K562 (cell line): ENCODE results near the gene AMH. TPM values are rescaled to one million over a fixed set of nuclear protein-coding genes. Genes with fewer than 3 reads are reported as not detected.

Experiments
- ATAC-seq: fragments of 200-7000 bp; cut with Tn5 transposase; 3 replicates; pipeline ENCODE4 v1.9.1; 2020; ENCODE audit warnings: moderate library complexity
- BruUV-seq: library from RNA; stranded (reverse); fragments of 400-500 nt; replicated peaks from 2 replicates; lab custom pipeline; 2021; lab: Mats Ljungman, UMichigan
- CTCF ChIA-PET: fragments of 300-600 bp; formaldehyde crosslinking; extraction: SDS; loops from one replicate; lab custom pipeline; 2021; ENCODE audit warnings: low intra/inter-chr PET ratio; lab: Yijun Ruan, JAX
- POLR2A ChIA-PET: fragments of 300-600, 350-650 bp; sonication (Branson Sonifier 250); formaldehyde crosslinking; extraction: SDS; loops from one replicate; lab custom pipeline; 2021; ENCODE audit warnings: antibody characterized with exemption, inconsistent platforms; lab: Yijun Ruan, JAX
- DNase-seq, 4 experiments: peaks; one replicate each; pipeline versions ENCODE4 v3.0.0 to v3.0.0-alpha.2; 2011 to 2018; ENCODE audit warnings: low spot score in 3 of 4, mixed read lengths in 3 of 4; ENCODE audit errors: extremely low read depth in 1 of 4
- FAIRE-seq: peaks from 2 replicates; lab custom pipeline; 2011; peaks lifted over from hg19 to GRCh38; lab: Jason Lieb, UNC
- H2AFZ ChIP-seq: 2 replicates; pipeline ENCODE4 v1.6.0; 2011; ENCODE audit warnings: low read depth, low read length, control low read depth, inconsistent platforms
- H3K27ac ChIP-seq: fragments of 200-600 bp; 3 replicates; pipeline ENCODE4 v1.8.0; 2011; ENCODE audit warnings: low read depth, mild to moderate bottlenecking, control low read depth, inconsistent platforms, low read length, moderate library complexity, mixed read lengths; ENCODE audit errors: extremely low read depth
- H3K27me3 ChIP-seq, 2 experiments: fragments of 300-600 bp in 1 of 2; 2 replicates in 1 of 2; 3 replicates in 1 of 2; pipeline versions ENCODE4 v1.6.0 to v1.8.0; 2011; ENCODE audit warnings: inconsistent platforms in 2 of 2, low read length in 2 of 2, mild to moderate bottlenecking in 1 of 2, mixed read lengths in 1 of 2, moderate library complexity in 1 of 2; ENCODE audit not compliant: control insufficient read depth in 2 of 2, insufficient read depth in 2 of 2
- H3K36me3 ChIP-seq: fragments of 300-600 bp; 3 replicates; pipeline ENCODE4 v1.8.0; 2011; ENCODE audit warnings: mild to moderate bottlenecking, low read length, inconsistent platforms; ENCODE audit not compliant: control insufficient read depth, insufficient read depth
- H3K4me1 ChIP-seq, 2 experiments: fragments of 200-600 bp in 1 of 2; replicated peaks in 1 of 2; 2 replicates in 1 of 2; 3 replicates in 1 of 2; pipeline versions ENCODE4 v1.5.1 to v1.8.0; 2011; ENCODE audit warnings: inconsistent platforms in 2 of 2, low read length in 2 of 2, mild to moderate bottlenecking in 1 of 2, mixed read lengths in 1 of 2, moderate library complexity in 1 of 2; ENCODE audit not compliant: control insufficient read depth in 2 of 2, insufficient read depth in 2 of 2
- H3K4me2 ChIP-seq: 2 replicates; pipeline ENCODE4 v1.6.1; 2011; ENCODE audit warnings: low read length, control low read depth, inconsistent platforms, mixed read lengths; ENCODE audit not compliant: insufficient read depth
- H3K4me3 ChIP-seq: fragments of 200-600 bp; sonication (generic), shearing (Covaris generic); 2 replicates; pipeline ENCODE4 v1.5.1; 2016; ENCODE audit warnings: control low read depth, inconsistent platforms
- H3K79me2 ChIP-seq: fragments of 200-600 bp; 3 replicates; pipeline ENCODE4 v1.8.0; 2011; ENCODE audit warnings: low read length, inconsistent platforms; ENCODE audit not compliant: control insufficient read depth, insufficient read depth
- H3K9ac ChIP-seq, 2 experiments: 2 replicates each; pipeline versions ENCODE4 v1.6.0 to v1.6.1; 2011; ENCODE audit warnings: low read depth in 2 of 2, low read length in 2 of 2, control low read depth in 1 of 2, inconsistent platforms in 1 of 2, mild to moderate bottlenecking in 1 of 2, mixed read lengths in 1 of 2; ENCODE audit not compliant: insufficient read depth in 1 of 2
- H3K9me1 ChIP-seq: one replicate; pipeline ENCODE4 v1.6.0; 2011; ENCODE audit warnings: inconsistent platforms, mild to moderate bottlenecking, low read length, moderate library complexity; ENCODE audit not compliant: control insufficient read depth, insufficient read depth
- H3K9me3 ChIP-seq: replicated peaks from 2 replicates; pipeline ENCODE4 v1.5.1; 2011; ENCODE audit warnings: low read depth, low read length, inconsistent platforms; ENCODE audit not compliant: control insufficient read depth, insufficient read depth
- H4K20me1 ChIP-seq: replicated peaks from 2 replicates; pipeline ENCODE4 v1.6.1; 2011; ENCODE audit warnings: low read length, inconsistent platforms, mixed read lengths; ENCODE audit not compliant: control insufficient read depth, insufficient read depth
- NFIC ChIP-seq: fragments of 450-650 bp; IDR thresholded peaks from 2 replicates; pipeline ENCODE4 v1.6.1; 2017; ENCODE audit warnings: mild to moderate bottlenecking, inconsistent platforms
- POLR2G ChIP-seq: fragments of 200-400 bp; formaldehyde crosslinking; IDR thresholded peaks from 2 replicates; pipeline ENCODE4 v1.6.1; 2017; ENCODE audit warnings: low read depth, mild to moderate bottlenecking, antibody characterized with exemption, low read length, moderate library complexity
- TOE1 ChIP-seq, 2 experiments: fragments of 450-650 bp in 1 of 2; sonication (generic) in 1 of 2; formaldehyde crosslinking in 1 of 2; IDR thresholded peaks; 2 replicates each; pipeline versions ENCODE4 v1.7.1 to v1.8.0; 2016 to 2022; ENCODE audit warnings: borderline replicate concordance in 2 of 2, mild to moderate bottlenecking in 2 of 2, antibody characterized with exemption in 1 of 2, inconsistent platforms in 1 of 2, low read depth in 1 of 2, missing genetic modification reagents in 1 of 2, moderate library complexity in 1 of 2
- WGBS: fragments of 100-300 bp; shearing (Covaris generic); methylation state at CpG from one replicate; pipeline ENCODE4 v1.1.6; 2016; ENCODE audit warnings: low coverage, mixed read lengths; ENCODE audit not compliant: insufficient coverage; ENCODE audit errors: missing lambda C conversion rate; 5-methylcytosine and 5-hydroxymethylcytosine counted together
- in situ Hi-C: fragments of 300-500 bp; cut with MboI; formaldehyde crosslinking; loops from 4 replicates; pipeline ENCODE4 v1.15.0; 2018; ENCODE audit warnings: inconsistent platforms, mixed read lengths
- intact Hi-C: fragments of 100-400 bp; cut with micrococcal nuclease; formaldehyde crosslinking; loops from 2 replicates; pipeline ENCODE4 v1.14.2; 2022
- polyA plus RNA-seq, 8 experiments: library from polyadenylated mRNA; depleted of rRNA in 4 of 8; stranded (reverse) in 5 of 8; unstranded in 3 of 8; fragments of >200 nt; fragmentation: Nextera tagmentation in 2 of 8; fragmentation: Illumina TruSeq in 1 of 8; extraction: Ambion mirVana in 2 of 8; extraction: Trizol in 1 of 8; gene quantifications; 2 replicates each; pipeline versions ENCODE4 v1.2.1 to v1.2.3, GENCODE V29; 2011 to 2014; ENCODE audit warnings: inconsistent platforms in 1 of 8, missing spikeins in 1 of 8
- total RNA-seq, 7 experiments: library from RNA; depleted of rRNA in 6 of 7; stranded (reverse); fragments of >200 nt in 6 of 7; fragmentation: Illumina TruSeq in 2 of 7; extraction: Trizol in 2 of 7; gene quantifications; 2 replicates each; pipeline versions ENCODE4 v1.2.1 to v1.2.3, GENCODE V29; 2011 to 2021; ENCODE audit warnings: low replicate concordance in 1 of 7

Gene AMH
- total and polyA plus RNA-seq, 9 of the 15 experiments (the other 6 are each of a cell fraction or from before 2014, with no cell fraction given) = 0.29 to 27.4 (median 2.6) TPM; not detected in 2

GRCh38 chr19:2243274-2244124 is 5.6 kb upstream of the AMH start (continued):
- no peak for TF ChIP-seq NFIC

- no TSS peak for BruUV-seq
- Histone ChIP-seq H3K27ac (no peak overlapping the region), H3K9ac (0 out of 4 replicates have a peak overlapping the region, but pooled peaks of 1 of the 2 experiments have one; percentile 10), H3K9me3 (no peaks in the 10 kb centered on the region), H3K79me2 (peaks cover 52% of the 10 kb centered on the region), H3K4me1 (peaks cover 16 to 74% of the 10 kb centered on the region in 2 experiments), H2AFZ (no peak overlapping the region), H3K27me3 (no peaks in the 10 kb centered on the region), H4K20me1 (peaks cover 44% of the 10 kb centered on the region), H3K36me3 (peaks cover 91% of the 10 kb centered on the region; the same call in 2 of the 3 replicates), H3K4me3 (no peak overlapping the region), H3K4me2 (no peak overlapping the region), H3K9me1 (peaks cover 19% of the 10 kb centered on the region)
- ATAC-seq = no peak
- CTCF ChIA-PET = no interaction called here
- intact Hi-C loops = no loop called here
- in situ Hi-C loops = no loop called here
- POLR2A ChIA-PET = interaction anchor here (0.9 kb wide), 1 partner anchor 9 kb away, joined by 3 read pairs; no protein-coding TSS in a partner anchor
- no peak for DNase-seq
- TF ChIP-seq TOE1 (IDR thresholded peaks at IDR 0.05; ENCODE audit: borderline replicate concordance) (no peak), TOE1 (CRISPR knock-in tag; IDR thresholded peaks at IDR 0.05; ENCODE audit: borderline replicate concordance, low read depth) (no peak), POLR2G (0 out of 2 replicates have a peak, but pooled peaks have one; percentile 33)
- no peak for FAIRE-seq
- WGBS = 95% methylated on average over 12 of the region's 12 CpGs
Measured at GRCh38 chr19:2244125-2244411, 5.1 kb upstream of the AMH start.
